Measurements from ENCODE around the gene ETAA1. TPM values are rescaled to one million over a fixed set of nuclear protein-coding genes. Genes with fewer than 3 reads are reported as not detected.
A peak's percentile ranks its signal among the peaks of the same experiment; 100 is the strongest.

Gene ETAA1
- polyA plus RNA-seq (2013, experiment 1 of 2; ENCODE audit: insufficient read length): 11.2 TPM
- 11.6 TPM for polyA plus RNA-seq (2013, experiment 2 of 2; ENCODE audit: insufficient read length)

DNA sequence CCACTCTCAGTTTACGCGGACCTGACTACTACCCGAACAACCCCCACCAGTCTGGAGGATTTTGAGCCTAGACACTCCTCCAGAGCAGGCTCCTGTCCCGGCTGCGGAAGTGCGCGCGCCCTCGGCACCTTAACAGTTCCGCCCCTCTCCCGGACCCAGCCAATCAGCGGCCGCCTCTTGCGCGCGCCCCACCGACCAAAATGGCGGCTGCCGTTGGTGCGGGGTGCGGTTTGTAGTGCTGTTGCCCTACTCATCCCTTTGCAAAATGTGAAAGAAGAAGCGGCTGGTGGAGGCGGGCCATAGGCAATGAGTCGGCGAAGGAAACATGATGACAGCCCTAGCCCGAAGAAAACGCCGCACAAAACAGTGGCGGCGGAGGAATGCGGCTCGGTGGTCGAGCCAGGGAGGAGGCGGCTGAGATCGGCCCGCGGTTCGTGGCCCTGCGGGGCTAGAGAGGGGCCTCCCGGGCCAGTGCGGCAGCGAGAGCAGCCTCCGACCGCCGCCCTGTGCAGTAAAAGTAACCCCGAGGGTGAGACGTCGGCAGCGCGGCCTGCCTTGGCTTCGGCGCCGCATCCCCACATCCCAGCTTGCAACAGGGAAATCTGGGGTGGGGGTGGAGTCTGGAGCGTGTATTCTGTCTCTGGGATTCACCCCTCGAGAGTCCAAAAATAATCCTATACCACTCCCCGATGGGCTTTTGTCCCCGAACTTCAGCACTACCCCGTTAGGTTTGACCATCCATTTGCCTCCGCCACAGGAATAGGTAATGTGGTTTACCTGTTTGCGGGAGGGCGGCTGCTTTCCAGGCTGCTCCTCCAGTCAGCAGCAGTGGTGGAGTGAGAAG lies at the start of gene ETAA1:
ETAA1 (plus strand) TSS at position 191 of the 844 bp plus-strand sequence; CDS start at position 307, 116 bp downstream.
- peak; percentile 91 for DNase-seq

DNA sequence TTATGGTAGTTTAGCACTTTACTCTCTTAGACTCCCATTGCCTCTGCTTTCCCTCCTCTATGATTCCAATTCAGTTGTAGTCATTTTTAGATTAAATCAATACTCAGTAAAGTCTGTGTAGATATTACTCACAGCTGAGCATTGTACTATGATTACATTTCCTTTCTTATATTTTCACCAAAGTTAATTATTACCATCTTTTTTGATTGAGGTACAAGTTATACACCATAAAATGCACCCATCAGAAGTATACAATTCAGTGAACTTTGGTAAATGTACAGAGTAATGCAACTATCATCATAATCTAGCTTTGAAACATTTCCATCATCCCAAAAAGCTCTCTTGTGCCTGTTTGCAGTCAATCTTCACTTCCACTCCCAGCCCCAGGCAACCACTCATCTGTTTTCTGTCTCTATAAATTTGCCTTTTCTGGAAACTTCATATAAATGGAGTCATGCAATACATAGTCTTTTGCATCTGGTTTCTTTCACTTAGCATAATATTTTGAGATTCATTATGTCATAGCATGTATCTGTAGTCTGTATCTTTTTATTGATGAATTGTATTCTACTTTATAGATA lies 30.2 kb upstream of the ETAA1 start:
- DNase-seq: no peak

DNA sequence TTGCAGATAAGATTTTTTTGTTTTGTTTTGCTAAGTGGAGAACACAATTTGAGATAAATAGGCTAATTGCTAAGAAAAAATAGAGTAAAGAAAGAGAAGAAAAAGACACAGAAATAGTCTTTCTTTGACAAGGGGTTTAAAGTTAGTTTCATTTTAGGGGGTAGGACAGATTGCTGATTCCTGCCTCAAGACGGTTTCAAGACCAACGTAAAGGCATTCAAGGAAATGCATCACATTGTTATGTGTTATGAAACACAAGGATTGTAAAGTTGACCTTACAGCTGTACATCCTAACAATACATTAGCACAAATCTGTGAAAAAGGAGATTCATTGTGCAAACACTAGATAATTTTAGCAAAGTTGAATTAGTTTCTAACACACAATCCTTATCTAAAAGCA lies 22.7 kb upstream of the ETAA1 start:
- peak; percentile 10 for DNase-seq

DNA sequence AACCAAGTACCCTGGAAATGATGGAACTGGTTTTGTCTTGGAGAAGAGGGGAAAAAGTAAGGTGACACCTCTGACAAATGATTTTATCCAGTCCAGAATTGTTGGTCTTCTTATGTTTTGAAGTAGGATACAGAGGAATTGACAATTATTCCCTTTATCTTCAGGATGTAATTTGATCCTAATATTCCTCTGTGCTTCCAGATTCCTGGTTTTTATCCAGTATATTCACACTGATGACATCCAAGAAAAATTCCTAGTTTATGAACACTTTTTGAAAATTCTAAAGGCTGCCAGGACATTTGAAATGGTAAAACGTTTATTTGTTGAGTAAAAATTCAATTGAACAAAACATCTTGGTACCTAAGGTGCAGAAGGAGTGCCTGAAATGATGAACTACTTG lies 22.2 kb upstream of the ETAA1 start:
- DNase-seq: no peak

DNA sequence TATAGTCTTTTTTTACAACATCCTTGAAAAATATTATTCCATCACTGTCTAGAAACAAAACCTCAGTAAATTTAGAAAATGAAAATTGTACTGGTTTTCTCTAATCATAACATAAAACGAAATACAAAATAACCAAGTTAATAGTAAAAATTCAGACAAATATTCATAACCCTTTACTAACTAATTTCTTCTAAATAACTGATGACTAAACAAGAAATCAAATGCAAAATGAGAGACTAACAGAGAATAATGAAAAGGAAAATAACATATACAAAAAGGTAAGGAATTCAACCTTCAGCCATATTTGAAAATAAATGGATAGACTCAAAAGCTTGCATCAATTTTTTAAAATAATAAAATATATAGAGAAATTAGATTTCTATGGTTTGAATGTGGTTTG lies 18.6 kb upstream of the ETAA1 start:
- no peak for DNase-seq

DNA sequence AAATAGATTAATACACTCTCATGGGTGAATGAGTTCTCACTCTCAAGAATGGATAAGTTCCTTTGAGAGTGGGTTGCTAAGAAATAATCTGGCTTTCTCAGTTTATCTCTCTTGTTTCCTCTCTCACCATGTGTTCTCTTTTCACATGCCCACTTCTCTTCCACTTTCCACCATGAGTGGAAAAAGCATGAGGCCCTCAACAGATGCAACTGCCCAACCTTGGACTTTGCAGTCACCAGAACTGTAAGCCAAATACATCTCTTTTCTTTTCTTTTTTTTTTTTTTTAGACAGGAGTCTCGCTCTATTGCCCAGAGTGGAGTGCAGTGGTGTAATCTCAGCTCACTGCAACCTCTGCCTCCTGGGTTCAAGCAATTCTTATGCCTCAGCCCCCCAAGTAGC lies 18.1 kb upstream of the ETAA1 start:
- no peak for DNase-seq

DNA sequence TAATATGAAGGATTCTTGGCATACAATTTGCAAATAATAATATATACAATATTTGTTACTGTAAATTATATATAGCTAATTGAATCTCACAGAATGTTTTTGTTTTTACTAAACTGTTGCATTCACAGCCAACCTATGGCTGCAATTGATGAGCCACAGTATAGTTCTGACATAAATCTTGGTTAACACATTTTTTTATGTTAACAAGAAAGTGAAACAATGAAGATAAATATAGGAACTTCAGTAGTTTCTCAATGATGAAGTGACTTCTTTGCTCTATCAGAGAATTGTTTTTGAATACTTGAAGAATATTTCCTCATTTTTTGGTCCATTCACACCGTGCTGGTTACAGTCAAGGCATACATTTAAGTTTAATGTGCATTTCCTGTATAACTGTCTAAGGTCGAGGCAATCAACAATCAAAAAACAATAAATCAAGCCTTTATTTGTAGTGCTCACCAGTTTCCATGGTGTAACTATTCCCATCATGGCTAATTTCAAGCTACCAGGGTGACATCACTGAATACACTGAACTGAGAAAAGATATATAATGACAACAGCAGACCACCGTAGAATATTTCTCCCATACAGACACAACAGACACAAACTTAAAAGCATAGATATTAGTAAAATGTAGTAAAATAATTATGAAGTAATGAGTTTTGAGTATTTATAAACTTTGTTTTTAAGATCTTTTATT lies 12.9 kb upstream of the ETAA1 start:
- no peak for DNase-seq

DNA sequence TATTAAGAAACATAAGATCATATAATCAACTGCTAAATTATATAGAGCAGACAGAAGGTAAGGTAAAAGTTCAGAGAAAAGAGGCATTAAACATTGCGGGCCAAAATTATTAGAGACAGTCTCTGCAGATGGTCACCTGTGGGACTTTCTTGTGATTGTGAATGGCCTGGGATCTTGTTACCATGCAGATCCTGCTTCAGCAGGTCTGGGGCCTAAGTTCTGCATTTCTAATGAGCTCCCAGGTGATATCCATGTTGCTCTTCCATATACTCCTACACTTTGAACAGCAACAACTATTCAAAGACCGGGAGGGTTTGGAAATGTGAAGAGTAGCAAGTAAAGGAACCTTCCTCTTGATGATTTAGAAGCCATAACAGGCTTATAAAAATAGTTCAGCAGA lies 8.5 kb upstream of the ETAA1 start:
- DNase-seq: no peak

DNA sequence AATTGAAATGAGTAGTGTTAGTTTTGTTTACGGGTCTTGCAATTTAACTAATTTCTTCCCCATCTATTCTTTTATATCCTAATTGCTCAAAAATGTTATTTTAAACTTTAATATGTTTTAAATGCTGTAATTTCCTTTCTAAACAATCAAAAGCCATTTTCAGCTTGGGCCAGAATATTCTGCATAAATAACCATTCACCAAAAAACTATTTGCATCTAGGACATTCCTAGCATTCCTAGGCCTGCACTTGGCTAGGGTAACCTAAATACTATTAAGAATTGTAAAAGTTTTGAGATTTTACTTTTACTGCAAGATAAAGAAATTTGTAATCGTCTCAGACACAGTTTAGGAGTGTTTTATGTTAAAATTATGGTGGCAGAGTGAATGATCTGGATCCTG lies 7.8 kb upstream of the ETAA1 start:
- peak; percentile 76 for DNase-seq

DNA sequence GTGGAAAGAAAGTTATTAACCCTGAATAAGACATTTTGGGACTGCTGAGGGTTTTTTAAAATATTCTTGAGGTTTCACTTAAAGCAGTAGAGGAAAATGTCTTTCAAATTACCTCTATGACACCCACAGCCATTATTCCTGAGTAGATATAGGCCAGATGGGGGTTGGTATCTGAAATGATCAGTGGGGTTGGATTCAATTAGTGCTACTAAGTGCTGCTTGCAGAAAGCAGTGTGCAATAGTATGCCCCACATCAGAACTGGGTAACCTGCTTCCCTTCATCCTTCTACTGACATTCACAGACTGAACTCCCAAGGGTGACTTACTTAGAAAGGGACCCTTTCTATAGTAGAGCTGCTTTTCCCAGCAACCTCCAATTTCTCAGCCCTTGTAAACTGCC lies 7.3 kb upstream of the ETAA1 start:
- no peak for DNase-seq

DNA sequence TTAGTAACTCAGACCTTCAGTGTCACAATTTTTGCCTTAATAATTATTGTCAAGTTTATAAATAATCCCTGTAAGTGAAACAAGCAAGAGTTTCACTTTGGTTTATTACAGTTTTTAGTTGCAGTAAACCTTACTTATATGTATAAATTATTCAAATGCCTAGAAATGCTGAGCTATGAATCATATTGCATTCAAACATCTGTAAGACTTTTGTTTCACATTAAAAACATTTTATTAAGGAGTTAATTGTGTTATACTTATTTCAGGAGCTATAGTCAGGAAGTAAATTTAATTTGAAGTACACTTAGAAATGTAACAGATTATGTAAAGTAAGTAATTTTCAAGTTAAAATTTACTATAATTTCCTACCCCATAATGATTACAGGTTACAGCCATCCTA lies 3.9 kb upstream of the ETAA1 start:
- DNase-seq: peak; percentile 37

DNA sequence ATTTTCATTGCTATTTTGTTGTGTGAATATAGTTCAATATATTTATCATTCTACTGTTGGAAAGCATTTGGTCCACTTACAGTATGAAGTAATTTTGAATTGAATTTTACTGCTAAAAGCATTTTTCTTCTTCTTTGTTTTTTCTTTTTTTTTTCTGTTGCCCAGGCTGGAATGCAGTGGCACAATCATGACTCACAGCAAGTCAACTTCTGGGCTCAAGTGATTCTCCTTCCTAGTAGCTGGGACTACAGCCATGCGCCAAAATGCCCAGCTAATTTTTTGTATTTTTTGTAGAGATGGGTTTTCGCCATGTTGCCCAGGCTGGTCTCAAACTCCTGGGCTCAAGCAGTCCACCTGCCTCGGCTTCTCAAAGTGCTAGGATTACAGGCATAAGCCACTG lies 2.4 kb upstream of the ETAA1 start:
- DNase-seq: peak; percentile 71

DNA sequence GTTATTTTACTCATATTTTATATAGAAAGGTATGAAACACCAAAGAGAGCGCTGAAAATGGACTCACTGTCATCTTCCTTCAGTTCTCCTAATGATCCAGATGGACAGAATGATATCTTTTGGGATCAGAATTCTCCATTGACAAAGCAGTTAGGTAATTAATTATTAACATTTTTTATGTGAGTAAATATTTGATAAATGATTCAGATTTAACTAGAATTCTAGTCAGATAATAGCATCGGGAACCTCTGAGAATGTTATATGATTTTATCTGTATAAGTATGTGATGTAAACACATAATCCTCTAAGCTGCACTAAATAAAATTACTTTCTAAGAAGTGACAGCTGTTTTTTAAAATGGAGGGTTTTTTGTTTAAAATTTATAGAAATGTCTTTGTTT lies 2.0 kb downstream of the ETAA1 start:
- DNase-seq: no peak

DNA sequence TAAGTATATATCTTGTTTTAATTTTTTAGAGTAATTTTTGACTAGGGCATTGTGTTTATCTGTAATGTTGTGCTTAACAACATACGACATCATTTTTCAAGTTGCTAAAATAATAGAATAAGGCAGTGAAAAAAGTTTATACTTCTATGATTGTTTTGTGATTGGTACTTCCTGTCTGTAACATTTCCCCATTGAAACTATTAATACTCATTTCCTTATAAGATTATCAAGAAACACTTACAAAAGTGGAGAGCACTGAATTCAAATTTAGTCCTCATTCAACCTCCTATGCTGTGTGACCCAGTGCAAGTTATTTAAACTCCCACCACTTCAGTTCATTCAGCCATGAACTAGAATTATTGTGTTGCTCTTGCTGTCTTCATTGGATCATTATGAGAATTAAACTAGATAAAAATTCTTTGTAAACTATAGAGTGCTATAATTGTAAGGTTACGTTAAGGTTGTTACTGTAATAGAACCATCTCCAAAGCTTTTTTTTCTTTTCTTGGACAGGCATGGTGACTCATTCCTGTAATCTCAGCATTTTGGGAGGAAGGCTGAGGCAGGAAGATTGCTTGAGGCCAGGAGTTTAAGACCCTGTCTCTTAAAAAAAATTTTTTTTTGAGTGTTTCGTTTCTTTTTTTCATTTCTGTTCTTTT lies 2.8 kb downstream of the ETAA1 start:
- DNase-seq: peak; percentile 34

DNA sequence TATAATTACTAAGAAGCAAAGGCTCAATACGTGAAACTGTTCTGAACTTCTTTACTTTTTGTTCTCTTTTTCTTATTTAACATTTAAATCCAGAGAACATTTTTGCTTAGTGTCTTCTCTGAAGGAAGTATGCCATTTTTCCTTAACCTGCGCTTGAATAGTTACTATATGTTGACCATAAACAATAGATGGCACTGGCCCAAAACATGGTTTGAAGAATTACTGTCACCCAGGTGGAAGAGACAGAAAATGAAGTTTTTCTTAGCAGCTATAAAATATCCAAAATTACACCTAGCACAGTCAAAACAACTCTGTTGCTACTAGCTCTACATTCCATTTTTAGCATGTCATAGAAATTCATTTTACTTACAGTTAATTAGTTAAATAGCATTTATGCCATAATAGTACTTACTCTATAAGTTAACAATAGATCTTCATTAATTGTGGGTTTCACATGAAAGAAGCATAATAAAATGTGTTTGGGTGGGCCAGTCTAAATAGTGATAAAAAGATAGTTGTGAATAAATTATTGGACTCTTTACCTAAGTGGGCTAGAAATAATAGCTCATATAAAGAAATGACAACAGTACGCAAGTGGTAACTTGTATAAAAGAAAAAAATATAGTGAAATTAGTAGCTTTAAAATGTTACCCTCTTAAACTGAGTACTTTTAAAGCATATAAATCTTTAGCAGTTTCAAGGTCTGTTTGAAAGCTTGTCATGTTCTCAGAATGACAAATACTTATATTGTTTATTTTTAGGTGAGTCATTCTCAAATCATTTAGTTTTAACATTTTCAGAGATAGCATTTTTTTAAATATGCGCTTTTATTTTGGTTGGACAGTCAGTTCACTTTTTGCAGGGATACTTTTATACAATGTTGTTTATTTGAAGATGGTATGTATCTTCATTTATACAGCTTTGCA lies 3.7 kb downstream of the ETAA1 start:
- peak; percentile 40 for DNase-seq

DNA sequence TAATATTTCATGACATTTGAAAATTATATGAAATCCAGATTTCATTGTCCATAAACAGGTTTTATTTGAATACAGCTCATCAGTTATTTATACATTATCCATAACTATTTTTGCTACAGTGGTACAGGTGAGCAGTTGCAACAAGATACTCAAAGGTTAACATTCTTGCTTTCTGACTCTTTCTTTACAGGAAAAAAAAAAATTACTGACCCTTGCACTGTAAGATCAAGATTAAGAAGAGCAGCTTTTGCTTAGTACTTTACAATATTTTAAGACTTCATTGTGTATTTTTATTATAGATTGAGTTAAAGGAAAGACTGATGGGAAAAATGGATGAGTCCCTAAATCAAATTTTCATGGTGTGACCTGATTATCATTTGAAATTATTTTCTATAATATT lies 11.2 kb downstream of the ETAA1 start:
- no peak for DNase-seq

DNA sequence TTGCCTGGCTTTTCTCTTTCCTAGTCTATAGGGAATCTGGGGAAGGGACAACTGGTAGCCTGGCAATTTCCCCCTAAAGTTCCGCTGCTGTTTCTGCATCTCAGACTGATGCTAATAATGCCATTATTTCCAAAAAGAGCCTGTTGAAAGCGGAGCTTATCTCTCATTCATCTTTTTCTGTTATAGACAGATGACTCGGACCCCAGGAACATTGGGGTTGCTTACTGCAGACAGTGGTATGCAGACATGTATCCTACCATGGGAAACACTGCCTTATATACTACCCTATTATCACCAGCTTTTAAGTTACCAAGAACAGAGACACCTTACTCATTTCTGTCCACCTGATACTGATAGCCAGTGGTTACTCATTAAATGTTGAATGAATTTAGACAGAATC lies 15.3 kb downstream of the ETAA1 start:
- DNase-seq: peak; percentile 14

DNA sequence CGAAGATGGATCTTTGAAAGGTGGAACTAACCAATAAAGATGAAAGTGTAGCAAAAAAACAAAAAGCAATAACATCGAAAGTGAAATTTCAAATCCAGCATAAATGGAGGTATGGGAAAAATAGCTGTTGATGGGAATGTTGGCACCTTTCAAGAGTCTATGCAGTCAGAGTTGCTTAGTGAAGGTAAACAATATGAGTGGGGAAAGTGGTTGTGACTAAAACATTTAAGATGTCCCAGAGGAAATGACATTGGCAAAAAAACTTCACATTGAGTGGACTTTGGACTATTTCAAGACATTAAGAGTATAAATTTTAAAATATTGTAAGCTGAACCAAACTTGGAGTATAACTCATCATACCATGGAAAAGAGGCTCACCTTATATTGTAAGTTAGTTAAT lies 17.7 kb downstream of the ETAA1 start:
- no peak for DNase-seq

DNA sequence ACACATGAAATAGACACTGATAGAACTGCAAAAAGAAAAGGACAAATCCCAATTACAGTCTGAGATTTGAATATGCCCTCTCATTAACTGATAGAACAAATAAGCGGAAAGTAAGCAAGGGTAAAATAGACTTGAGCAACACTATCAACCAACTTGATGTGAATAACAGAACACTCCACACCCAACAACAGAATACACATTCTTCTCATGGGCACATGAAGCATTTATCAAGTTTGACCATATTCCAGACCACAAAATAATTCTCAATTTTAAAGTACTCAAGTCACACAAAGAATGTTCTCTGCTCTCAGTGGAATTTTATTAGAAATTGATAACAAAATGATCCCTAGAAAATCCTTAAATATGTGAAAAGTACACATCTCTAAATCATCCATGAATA lies 19.0 kb downstream of the ETAA1 start:
- no peak for DNase-seq

DNA sequence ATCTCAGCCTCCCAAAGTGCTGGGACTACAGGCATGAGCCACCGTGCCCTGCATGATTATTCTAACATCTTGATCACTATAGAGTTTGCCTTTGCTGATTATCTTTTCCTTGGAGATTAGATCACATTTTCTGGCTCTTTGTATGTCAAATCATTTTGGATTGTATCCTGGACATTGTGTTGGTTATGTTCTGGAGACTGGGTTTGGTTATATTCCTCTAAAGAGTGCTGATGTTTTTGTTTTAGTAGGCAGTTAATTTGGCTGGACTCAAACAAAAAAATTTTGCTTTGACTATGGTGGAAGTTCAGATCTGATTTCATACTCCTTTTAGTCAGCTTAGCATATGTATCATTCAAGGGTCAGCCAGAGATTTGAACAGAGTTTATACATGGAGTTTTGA lies 26.4 kb downstream of the ETAA1 start:
- DNase-seq: no peak

DNA sequence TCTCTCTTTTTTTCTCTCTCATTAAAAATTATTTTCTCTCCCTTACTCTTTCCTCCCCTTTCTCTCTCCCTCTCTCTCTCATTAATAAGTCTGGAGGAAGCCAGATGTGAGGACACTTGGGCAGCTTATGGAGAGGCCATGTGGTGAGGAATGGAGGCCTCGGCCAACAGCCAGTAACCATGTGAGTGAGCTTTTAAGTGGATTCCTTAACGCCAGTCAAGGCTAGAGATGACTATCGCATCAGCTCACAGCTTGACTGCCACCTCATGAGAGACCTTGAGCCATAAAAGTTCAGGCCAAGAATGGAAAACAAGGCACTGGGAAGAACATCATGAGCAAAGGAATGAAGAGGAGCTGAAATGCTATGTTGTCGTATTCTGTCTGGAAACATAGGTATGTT lies 39.1 kb downstream of the ETAA1 start:
- DNase-seq: no peak

DNA sequence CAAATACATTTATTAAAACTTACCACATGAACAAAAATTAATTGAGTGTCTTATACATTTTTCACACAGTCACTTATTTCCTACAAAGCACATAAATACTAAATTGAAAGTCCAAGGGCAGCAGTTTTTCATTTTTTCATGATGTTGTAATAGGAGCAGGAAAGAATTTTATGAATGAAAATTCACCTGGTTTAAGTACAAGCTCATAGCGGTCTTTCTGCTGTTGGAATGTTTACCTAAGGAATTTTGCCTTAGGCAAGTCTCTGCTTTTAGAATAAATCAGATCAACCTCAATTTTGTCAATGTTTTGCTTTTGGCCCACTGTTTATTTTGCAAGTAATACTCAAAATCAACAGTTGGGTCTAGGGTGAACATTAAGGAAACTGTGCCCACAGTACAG lies 40.0 kb downstream of the ETAA1 start:
- no peak for DNase-seq

Measured in fibroblast of skin of scalp (primary cell).